GM10248 (cell line): Measurements from ENCODE around the gene CDCA5.

Experiments
- CTCF ChIA-PET: fragments of 300-600 bp; sonication (Branson Sonifier 250); formaldehyde crosslinking; extraction: SDS; loops from one replicate; lab custom pipeline; 2021; ENCODE audit warnings: antibody characterized with exemption; lab: Yijun Ruan, JAX
- POLR2A ChIA-PET: fragments of 350-650 bp; sonication (Branson Sonifier 250); formaldehyde crosslinking; extraction: SDS; loops from one replicate; lab custom pipeline; 2020; ENCODE audit warnings: antibody characterized with exemption; lab: Yijun Ruan, JAX
- DNase-seq: peaks from one replicate; pipeline ENCODE4 v3.0.0; 2012; ENCODE audit errors: extremely low spot score
- TF ChIP-seq, protein P1 (sequence below): IDR thresholded peaks from 2 replicates; pipeline ENCODE4 v1.5.1; 2012; ENCODE audit warnings: mild to moderate bottlenecking, low read depth; ENCODE audit errors: extremely low read depth, missing control alignments, control extremely low read depth

CDCA5 gene

DNA sequence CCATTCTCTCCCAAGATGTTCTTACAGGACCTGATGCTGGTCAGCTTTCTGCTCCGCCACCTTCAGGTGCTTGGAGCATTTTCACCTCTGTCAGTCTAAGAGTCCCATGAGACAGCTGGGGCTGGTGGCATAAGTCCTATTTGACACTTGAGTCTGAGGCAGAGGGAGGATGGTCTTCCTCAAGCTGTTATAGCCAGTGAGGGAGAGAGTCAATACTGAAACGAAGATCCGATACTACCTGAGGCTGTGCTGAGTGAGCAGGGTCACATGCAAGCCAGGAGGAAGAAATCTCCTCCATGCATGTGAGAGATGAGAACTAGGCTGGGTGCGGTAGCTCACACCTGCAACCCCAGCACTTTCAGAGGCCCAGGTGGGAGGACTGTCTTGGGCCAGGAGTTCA is 5.8 kb upstream of the CDCA5 start:
- POLR2A ChIA-PET, result no interaction called here
- TF ChIP-seq, protein P1, sequence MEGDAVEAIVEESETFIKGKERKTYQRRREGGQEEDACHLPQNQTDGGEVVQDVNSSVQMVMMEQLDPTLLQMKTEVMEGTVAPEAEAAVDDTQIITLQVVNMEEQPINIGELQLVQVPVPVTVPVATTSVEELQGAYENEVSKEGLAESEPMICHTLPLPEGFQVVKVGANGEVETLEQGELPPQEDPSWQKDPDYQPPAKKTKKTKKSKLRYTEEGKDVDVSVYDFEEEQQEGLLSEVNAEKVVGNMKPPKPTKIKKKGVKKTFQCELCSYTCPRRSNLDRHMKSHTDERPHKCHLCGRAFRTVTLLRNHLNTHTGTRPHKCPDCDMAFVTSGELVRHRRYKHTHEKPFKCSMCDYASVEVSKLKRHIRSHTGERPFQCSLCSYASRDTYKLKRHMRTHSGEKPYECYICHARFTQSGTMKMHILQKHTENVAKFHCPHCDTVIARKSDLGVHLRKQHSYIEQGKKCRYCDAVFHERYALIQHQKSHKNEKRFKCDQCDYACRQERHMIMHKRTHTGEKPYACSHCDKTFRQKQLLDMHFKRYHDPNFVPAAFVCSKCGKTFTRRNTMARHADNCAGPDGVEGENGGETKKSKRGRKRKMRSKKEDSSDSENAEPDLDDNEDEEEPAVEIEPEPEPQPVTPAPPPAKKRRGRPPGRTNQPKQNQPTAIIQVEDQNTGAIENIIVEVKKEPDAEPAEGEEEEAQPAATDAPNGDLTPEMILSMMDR, result no peak
- DNase-seq, result no peak
- CTCF ChIA-PET, result interaction anchor here (0.9 to 3.8 kb wide), 3 partner anchors 21 to 76 kb away, joined by 4 to 22 read pairs (median 4); partner anchors contain the start of genes ARL2, TM7SF2 and ZNHIT2

DNA sequence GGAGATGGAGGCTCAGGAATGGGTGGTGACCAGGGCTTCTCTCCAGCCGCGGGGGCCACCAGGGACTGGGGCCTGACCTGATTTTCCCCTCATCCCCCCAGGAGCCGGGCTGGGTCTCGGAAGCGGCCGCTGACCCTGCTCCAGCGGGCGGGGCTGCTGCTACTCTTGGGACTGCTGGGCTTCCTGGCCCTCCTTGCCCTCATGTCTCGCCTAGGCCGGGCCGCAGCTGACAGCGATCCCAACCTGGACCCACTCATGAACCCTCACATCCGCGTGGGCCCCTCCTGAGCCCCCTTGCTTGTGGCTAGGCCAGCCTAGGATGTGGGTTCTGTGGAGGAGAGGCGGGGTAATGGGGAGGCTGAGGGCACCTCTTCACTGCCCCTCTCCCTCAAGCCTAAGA is 4.0 kb upstream of the CDCA5 start:
- ChIA-PET CTCF (interaction anchor here (3.8 kb wide), 1 partner anchor 23 kb away, joined by 22 read pairs; the partner anchor contains the start of gene TM7SF2), POLR2A (no interaction called here)
- TF ChIP-seq, protein P1, result no peak
- DNase-seq, result no peak

DNA sequence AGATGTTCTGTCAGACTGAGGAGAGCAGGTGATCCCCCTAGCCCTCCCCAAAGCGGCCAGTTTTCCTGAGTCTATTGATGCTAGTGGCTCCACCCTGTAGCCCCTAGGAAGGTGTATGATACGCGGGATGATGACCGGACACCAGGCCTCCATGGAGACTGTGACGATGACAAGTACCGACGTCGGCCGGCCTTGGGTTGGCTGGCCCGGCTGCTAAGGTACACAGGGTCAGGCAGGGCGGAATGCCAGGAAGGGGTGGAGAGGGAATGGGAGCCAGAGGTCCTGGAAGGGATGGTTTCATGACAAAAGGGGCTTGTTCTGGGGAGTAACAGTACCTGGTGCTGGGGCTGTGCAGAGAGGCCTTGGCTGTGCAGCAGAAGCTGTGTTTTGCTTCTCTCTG is 3.4 kb upstream of the CDCA5 start:
- TF ChIP-seq, protein P1, result no peak
- ChIA-PET POLR2A (no interaction called here), CTCF (interaction anchor here (2.5 kb wide), 1 partner anchor 24 kb away, joined by 18 read pairs; the partner anchor contains the start of gene TM7SF2)
- no peak for DNase-seq

DNA sequence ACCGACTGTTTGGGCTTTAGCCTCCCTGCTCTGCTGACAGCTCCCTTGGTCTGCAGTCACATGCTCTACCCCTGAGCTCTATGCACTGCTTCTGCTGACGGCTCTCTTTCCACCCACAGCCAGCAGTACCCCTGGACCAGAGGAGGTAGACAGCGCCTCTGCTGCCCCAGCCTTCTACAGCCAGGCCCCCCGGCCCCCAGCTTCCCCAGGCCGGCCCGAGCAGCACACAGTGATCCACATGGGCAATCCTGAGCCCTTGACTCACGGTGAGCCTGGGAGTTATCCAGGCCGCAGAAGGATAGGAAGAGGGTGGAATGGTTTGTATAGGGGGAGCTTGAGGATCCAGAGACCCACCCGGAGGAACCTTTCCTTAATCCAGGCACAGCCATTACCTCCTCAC is 3.0 kb upstream of the CDCA5 start:
- no peak for DNase-seq
- TF ChIP-seq, protein P1, result no peak
- POLR2A ChIA-PET, result no interaction called here
- CTCF ChIA-PET, result interaction anchor here (2.5 kb wide), 1 partner anchor 25 kb away, joined by 18 read pairs; the partner anchor contains the start of gene TM7SF2

DNA sequence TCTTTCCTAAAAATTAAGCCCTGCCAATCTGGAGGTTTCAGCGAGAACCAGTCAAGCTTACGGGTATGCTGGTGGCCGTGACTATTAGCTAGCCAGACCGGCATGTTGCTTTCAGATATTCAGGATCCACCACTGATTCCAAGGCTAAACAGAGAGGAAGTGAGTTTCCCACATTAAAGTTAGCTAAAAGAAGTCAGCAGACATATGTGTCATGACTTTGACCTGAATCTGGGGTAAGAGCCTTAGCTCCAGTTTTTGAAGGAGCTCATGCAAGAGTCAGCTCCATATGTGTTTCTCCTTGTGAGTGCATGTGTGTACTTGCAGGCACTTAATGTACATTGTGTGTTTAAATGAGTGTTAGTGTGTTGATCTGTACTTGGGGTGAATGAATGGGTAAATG is 1.6 kb upstream of the CDCA5 start:
- ChIA-PET CTCF (interaction anchor here (0.7 to 2.5 kb wide), 6 partner anchors 8 to 71 kb away, joined by 3 to 18 read pairs (median 4); partner anchors contain the start of genes ARL2, TM7SF2 and ZNHIT2), POLR2A (interaction anchor here (0.7 to 1.8 kb wide), 2 partner anchors 9 to 10 kb away, joined by 3 to 5 read pairs; no protein-coding TSS in a partner anchor)
- TF ChIP-seq, protein P1, result no peak
- no peak for DNase-seq

DNA sequence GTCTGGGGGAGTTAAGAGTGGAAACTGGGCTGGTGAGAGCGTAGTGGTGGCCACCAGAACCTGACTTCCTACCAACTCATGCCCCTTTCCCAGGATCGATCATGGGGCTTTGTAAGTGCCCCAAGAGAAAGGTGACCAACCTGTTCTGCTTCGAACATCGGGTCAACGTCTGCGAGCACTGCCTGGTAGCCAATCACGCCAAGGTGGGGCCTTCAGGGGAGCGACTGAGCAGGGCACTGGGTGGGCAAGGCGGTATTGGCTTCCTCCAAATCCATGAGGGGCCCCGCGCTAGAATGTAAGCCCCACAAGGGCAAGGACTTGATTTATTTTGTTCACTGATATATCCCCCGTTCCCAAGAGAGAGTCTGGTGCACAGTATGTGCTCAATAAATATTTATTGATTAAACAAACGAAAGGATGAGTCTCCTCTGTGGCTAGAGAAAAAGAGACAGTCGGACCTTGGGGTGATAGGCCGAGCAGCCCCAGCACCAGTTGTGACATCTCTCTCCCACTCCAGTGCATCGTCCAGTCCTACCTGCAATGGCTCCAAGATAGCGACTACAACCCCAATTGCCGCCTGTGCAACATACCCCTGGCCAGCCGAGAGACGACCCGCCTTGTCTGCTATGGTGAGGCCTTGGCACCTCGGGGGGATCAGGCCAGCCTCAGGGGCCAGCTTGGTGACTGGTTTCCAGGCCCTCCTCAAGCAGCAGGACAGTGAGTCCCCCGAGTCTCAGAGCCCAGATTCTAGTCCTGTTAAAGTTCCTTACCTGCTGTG is 947 bp upstream of the CDCA5 start:
- POLR2A ChIA-PET, result interaction anchor here (0.7 to 1.8 kb wide), 2 partner anchors 9 to 10 kb away, joined by 3 to 5 read pairs; no protein-coding TSS in a partner anchor

More for the DNA sequence above, 947 bp upstream of the CDCA5 start:
- TF ChIP-seq, protein P1, result no peak
- no peak for DNase-seq
- CTCF ChIA-PET, result interaction anchor here (0.7 to 2.5 kb wide), 6 partner anchors 9 to 70 kb away, joined by 3 to 18 read pairs (median 4); partner anchors contain the start of genes ARL2, TM7SF2 and ZNHIT2
